Loucy (cell line): Measurements from ENCODE around the gene CTIF.

Experiments used
- H2AFZ ChIP-seq: fragments of 200-600 bp; sonication (generic); 2 replicates; pipeline ENCODE4 v1.6.0; 2016; ENCODE audit warnings: antibody characterized with exemption, mild to moderate bottlenecking, low read length, moderate library complexity
- H3F3A ChIP-seq: fragments of 200-600 bp; 2 replicates; pipeline ENCODE4 v1.6.0; 2016; ENCODE audit warnings: antibody characterized with exemption, low read depth, mild to moderate bottlenecking
- H3K27me3 ChIP-seq: fragments of 200-600 bp; sonication (generic); 2 replicates; pipeline ENCODE4 v1.6.1; 2014; ENCODE audit warnings: low read length, mild to moderate bottlenecking; ENCODE audit not compliant: insufficient read depth, poor library complexity, severe bottlenecking
- H3K36me3 ChIP-seq: fragments of 200-600 bp; sonication (generic); 2 replicates; pipeline ENCODE4 v1.6.1; 2016; ENCODE audit warnings: low read length; ENCODE audit not compliant: insufficient read depth
- H3K4me1 ChIP-seq: fragments of 200-600 bp; sonication (generic); 2 replicates; pipeline ENCODE4 v1.5.1; 2014; ENCODE audit warnings: low read length, mild to moderate bottlenecking; ENCODE audit not compliant: insufficient read depth, poor library complexity, severe bottlenecking
- H3K4me2 ChIP-seq: fragments of 200-600 bp; sonication (generic); 2 replicates; pipeline ENCODE4 v1.6.0; 2014; ENCODE audit warnings: antibody characterized with exemption, low read length, low read depth, mild to moderate bottlenecking; ENCODE audit not compliant: poor library complexity, severe bottlenecking
- H3K4me3 ChIP-seq: fragments of 200-600 bp; sonication (generic); 2 replicates; pipeline ENCODE4 v1.5.1; 2014; ENCODE audit warnings: low read length, mild to moderate bottlenecking, mixed read lengths; ENCODE audit not compliant: poor library complexity, severe bottlenecking
- H3K79me2 ChIP-seq: fragments of 200-600 bp; sonication (generic); 2 replicates; pipeline ENCODE4 v1.6.1; 2014; ENCODE audit warnings: low read length; ENCODE audit not compliant: insufficient read depth
- H3K9ac ChIP-seq: fragments of 200-600 bp; sonication (generic); 2 replicates; pipeline ENCODE4 v1.6.0; 2014; ENCODE audit warnings: mild to moderate bottlenecking, low read depth, low read length, moderate library complexity; ENCODE audit not compliant: poor library complexity, severe bottlenecking
- H3K9me2 ChIP-seq: fragments of 200-600 bp; sonication (generic); replicated peaks from 2 replicates; pipeline ENCODE4 v1.6.1; 2016; ENCODE audit warnings: low read depth, low read length, mixed read lengths
- H3K9me3 ChIP-seq: fragments of 200-600 bp; sonication (generic); 2 replicates; pipeline ENCODE4 v1.6.1; 2014; ENCODE audit warnings: mild to moderate bottlenecking, antibody characterized with exemption, low read length, low read depth; ENCODE audit not compliant: insufficient read depth
- H4K20me1 ChIP-seq: fragments of 200-600 bp; sonication (generic); 2 replicates; pipeline ENCODE4 v1.6.0; 2014; ENCODE audit warnings: antibody characterized with exemption, low read length, mild to moderate bottlenecking; ENCODE audit not compliant: insufficient read depth, poor library complexity, severe bottlenecking
- EZH2phosphoT487 ChIP-seq: fragments of 200-600 bp; IDR thresholded peaks from 2 replicates; pipeline ENCODE4 v1.6.1; 2018; ENCODE audit warnings: antibody characterized with exemption, mild to moderate bottlenecking, moderate library complexity, borderline replicate concordance
- TF ChIP-seq, protein P1 (sequence below): fragments of 200-600 bp; sonication (generic); conservative IDR thresholded peaks from 2 replicates; pipeline ENCODE4 v1.5.1; 2014; ENCODE audit warnings: mild to moderate bottlenecking, antibody characterized with exemption, low read length

CTIF gene

DNA sequence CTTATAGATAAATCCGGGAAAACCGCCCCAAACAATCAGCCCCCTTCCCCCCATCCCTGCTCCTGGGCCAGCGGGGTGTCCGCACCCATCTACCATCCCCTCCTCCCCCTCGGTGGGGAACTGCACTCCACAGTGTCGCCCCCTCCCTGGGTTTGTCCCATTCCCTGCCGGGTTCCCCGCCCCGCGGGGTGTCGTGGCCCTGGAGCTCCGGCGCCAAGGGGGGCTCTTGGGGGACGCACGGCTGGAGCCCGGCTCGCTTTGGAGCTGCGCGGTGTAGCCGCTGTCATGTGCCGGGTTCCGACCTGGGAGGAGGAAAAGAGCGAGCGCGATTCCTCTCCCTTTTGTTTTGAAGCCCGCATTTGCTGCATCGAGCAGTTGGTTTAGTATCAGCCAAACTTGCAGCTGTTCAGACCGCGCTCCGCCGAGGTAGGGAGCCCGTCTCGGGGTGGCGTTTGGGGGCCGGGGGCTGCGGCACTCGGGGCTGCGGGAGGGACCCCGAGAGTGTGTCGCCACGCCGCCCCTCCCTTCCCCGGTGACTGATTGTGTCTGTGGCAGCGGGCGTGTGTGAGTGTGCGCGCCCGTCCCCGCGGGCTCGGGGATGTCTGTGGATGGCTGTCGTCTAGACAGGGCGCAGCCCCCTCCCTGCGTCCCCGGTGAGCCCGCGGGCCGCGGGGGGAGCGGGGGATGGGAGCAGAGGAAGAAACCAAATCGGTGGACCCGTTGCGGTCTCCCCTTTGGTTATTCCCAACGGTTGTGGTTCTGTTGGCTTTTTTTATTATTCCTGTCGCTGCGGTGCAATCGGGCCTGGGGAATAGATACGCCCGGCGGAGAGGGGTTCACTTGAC lies 797 bp downstream of the CTIF start:
- Histone ChIP-seq H3F3A (peaks cover 10% of the 10 kb centered on the region; the same call in 1 of the 2 replicates), H3K4me1 (peaks cover 54% of the 10 kb centered on the region), H3K4me3 (peak overlapping the region; percentile 92), H3K9me2 (no peaks in the 10 kb centered on the region), H3K36me3 (no peaks in the 10 kb centered on the region), H2AFZ (peak overlapping the region; percentile 83), H3K79me2 (peaks cover 39% of the 10 kb centered on the region; the same call in 1 of the 2 replicates), H4K20me1 (peaks cover 19% of the 10 kb centered on the region), H3K9me3 (no peaks in the 10 kb centered on the region), H3K4me2 (peak overlapping the region; percentile 72), H3K27me3 (no peaks in the 10 kb centered on the region), H3K9ac (peak overlapping the region; percentile 76)
- TF ChIP-seq, protein P1, sequence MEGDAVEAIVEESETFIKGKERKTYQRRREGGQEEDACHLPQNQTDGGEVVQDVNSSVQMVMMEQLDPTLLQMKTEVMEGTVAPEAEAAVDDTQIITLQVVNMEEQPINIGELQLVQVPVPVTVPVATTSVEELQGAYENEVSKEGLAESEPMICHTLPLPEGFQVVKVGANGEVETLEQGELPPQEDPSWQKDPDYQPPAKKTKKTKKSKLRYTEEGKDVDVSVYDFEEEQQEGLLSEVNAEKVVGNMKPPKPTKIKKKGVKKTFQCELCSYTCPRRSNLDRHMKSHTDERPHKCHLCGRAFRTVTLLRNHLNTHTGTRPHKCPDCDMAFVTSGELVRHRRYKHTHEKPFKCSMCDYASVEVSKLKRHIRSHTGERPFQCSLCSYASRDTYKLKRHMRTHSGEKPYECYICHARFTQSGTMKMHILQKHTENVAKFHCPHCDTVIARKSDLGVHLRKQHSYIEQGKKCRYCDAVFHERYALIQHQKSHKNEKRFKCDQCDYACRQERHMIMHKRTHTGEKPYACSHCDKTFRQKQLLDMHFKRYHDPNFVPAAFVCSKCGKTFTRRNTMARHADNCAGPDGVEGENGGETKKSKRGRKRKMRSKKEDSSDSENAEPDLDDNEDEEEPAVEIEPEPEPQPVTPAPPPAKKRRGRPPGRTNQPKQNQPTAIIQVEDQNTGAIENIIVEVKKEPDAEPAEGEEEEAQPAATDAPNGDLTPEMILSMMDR, result no peak
- no peak for TF ChIP-seq EZH2phosphoT487

- Histone ChIP-seq H3K9ac (peak overlapping the region; percentile 76), H4K20me1 (peaks cover 19% of the 10 kb centered on the region), H3K36me3 (no peaks in the 10 kb centered on the region), H3K4me3 (peak overlapping the region; percentile 92), H3F3A (peaks cover 10% of the 10 kb centered on the region; the same call in 1 of the 2 replicates), H3K79me2 (peaks cover 44% of the 10 kb centered on the region; the same call in 1 of the 2 replicates), H3K9me2 (no peaks in the 10 kb centered on the region), H2AFZ (no peak overlapping the region), H3K27me3 (no peaks in the 10 kb centered on the region), H3K4me1 (peaks cover 54% of the 10 kb centered on the region), H3K9me3 (no peaks in the 10 kb centered on the region), H3K4me2 (peak overlapping the region; percentile 72)
- TF ChIP-seq, protein P1, result peak; percentile 20; the same call in 1 of the 2 replicates
- no peak for TF ChIP-seq EZH2phosphoT487
Measured at GRCh38 chr18:48540251-48541025, 1.6 kb downstream of the CTIF start.

DNA sequence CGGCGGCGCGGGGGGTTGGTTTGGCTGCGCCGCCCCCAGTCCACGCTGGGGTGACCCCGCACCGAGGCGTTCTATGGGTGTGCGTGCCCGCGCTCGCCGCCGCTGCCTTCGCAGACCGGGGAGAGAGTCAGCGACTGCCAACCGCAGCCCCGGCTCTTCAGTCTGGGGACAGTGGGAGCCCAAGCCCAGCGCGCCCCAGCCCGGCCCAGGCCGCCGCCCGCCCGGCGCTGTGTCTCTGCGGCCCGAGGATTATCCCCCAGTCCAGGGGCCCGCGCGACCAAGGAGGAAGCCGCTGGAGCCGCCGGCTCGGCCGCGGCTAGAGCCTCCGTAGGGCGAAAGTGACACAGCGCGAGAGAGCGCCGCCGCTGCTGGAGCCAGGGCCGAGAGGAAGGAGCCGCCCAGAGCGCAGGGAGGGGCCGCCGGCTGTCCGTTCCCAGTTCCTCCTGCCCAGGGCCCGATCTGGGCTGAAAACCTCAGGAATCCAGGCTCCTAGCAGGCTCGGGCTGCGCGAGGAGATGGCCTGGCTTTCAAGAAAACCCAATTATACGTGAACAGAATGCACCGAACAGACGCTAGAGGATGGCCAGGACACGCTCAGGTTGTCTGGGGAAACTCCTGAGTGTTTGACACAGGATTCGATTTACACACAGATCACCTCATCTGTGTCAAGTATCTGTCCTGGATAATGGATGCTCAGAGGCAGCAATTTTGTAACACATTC lies 2.4 kb downstream of the CTIF start:
- H3K9ac ChIP-seq, result no peak overlapping the region
- H3K4me1 ChIP-seq, result peaks cover 59% of the 10 kb centered on the region
- peaks cover 10% of the 10 kb centered on the region; the same call in 1 of the 2 replicates for H3F3A ChIP-seq
- H3K9me2 ChIP-seq, result no peaks in the 10 kb centered on the region
- no peak for TF ChIP-seq EZH2phosphoT487
- TF ChIP-seq, protein P1, result no peak
- peak overlapping the region; percentile 92 for H3K4me3 ChIP-seq
- H4K20me1 ChIP-seq, result peaks cover 19% of the 10 kb centered on the region
- no peaks in the 10 kb centered on the region for H3K27me3 ChIP-seq
- H3K9me3 ChIP-seq, result no peaks in the 10 kb centered on the region
- H2AFZ ChIP-seq, result no peak overlapping the region
- H3K4me2 ChIP-seq, result peak overlapping the region; percentile 72
- H3K79me2 ChIP-seq, result peaks cover 44% of the 10 kb centered on the region; the same call in 1 of the 2 replicates
- H3K36me3 ChIP-seq, result no peaks in the 10 kb centered on the region
